Measurements from ENCODE around the gene JARID2.

DNA sequence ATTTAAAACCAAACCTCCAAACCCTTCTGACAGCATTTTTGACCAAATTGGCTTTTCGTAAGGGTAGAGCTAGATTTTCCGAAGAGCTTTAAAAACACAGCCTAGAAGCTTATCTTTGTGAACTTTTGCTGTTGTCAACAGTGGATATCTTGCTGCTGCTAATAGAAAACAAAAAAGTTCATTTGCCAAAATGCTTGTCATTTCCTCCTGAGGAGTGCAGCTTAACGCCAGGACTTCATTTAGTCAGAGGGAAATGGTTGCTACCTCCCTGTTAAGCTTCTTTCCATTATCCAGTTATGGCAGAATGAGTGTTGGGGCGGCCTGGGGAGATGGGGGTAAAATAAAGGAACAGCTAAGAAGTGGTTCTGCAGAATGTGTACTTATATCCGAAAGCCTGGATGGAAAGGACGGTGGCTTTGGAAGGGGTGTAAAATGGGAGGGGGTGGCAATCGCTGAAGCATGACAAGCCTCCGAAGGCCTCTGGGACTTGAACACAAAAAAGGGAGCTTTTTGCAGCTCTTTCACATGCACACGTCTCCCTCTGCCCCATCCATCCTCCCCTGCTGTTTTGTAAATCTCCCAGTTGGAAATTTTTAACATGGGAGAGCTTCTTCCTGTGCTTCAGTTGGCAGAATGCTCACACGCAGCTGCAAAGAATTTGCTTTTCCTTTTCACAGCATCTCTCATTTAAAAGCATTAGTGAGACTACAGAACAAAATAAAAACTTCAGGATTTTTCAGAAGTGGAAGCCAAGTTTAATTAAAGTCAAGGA is 22.5 kb downstream of the JARID2 start:
- peak; percentile 62; the same call in 1 of the 2 replicates for TF ChIP-seq SP1 (IDR thresholded peaks at IDR 0.05; ENCODE audit: low read depth, low read length)
- no peak for TF ChIP-seq FOSL1 (IDR thresholded peaks at IDR 0.05; ENCODE audit: insufficient read depth, low read depth, low read length)
- peak in 1 of 2 experiments; percentile 9; a peak in 1 of 3 replicates for TF ChIP-seq EP300 (IDR thresholded peaks at IDR 0.05; ENCODE audit: borderline replicate concordance in 1 of 2, low read depth in 2 of 2, low read length in 2 of 2)
- TF ChIP-seq, protein P1, sequence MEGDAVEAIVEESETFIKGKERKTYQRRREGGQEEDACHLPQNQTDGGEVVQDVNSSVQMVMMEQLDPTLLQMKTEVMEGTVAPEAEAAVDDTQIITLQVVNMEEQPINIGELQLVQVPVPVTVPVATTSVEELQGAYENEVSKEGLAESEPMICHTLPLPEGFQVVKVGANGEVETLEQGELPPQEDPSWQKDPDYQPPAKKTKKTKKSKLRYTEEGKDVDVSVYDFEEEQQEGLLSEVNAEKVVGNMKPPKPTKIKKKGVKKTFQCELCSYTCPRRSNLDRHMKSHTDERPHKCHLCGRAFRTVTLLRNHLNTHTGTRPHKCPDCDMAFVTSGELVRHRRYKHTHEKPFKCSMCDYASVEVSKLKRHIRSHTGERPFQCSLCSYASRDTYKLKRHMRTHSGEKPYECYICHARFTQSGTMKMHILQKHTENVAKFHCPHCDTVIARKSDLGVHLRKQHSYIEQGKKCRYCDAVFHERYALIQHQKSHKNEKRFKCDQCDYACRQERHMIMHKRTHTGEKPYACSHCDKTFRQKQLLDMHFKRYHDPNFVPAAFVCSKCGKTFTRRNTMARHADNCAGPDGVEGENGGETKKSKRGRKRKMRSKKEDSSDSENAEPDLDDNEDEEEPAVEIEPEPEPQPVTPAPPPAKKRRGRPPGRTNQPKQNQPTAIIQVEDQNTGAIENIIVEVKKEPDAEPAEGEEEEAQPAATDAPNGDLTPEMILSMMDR (IDR thresholded peaks at IDR 0.05; ENCODE audit: control extremely low read depth in 1 of 3, insufficient read depth in 1 of 3, low read depth in 1 of 3, low read length in 3 of 3), result no peak
- TF ChIP-seq, protein P2, sequence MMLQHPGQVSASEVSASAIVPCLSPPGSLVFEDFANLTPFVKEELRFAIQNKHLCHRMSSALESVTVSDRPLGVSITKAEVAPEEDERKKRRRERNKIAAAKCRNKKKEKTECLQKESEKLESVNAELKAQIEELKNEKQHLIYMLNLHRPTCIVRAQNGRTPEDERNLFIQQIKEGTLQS (IDR thresholded peaks at IDR 0.05; ENCODE audit: insufficient read depth, low read depth, low read length), result no peak
- no peak for TF ChIP-seq HDAC6 (IDR thresholded peaks at IDR 0.05; ENCODE audit: low read depth, low read length)
- TF ChIP-seq CEBPB (IDR thresholded peaks at IDR 0.05; ENCODE audit: low read depth, low read length), result no peak
- TF ChIP-seq TCF12 (IDR thresholded peaks at IDR 0.05; ENCODE audit: low read depth, low read length), result 0 out of 2 replicates have a peak, but pooled peaks have one; percentile 62
- no peak for TF ChIP-seq JUN (IDR thresholded peaks at IDR 0.05; ENCODE audit: low read depth, low read length)
- no peak for TF ChIP-seq YY1 (IDR thresholded peaks at IDR 0.05; ENCODE audit: low read depth, low read length)
- no peak for TF ChIP-seq EZH2 (IDR thresholded peaks at IDR 0.05; ENCODE audit: low read depth, low read length, severe bottlenecking)
- TF ChIP-seq JUND (IDR thresholded peaks at IDR 0.05; ENCODE audit: low read length), result no peak
